ENCODE data around the gene CREBRF.
"Not testable (repeated sequence)": the region's sequence is repeated elsewhere in the genome, so short reads cannot be mapped to it uniquely, and the experiment has no call there.

CREBRF gene

DNA sequence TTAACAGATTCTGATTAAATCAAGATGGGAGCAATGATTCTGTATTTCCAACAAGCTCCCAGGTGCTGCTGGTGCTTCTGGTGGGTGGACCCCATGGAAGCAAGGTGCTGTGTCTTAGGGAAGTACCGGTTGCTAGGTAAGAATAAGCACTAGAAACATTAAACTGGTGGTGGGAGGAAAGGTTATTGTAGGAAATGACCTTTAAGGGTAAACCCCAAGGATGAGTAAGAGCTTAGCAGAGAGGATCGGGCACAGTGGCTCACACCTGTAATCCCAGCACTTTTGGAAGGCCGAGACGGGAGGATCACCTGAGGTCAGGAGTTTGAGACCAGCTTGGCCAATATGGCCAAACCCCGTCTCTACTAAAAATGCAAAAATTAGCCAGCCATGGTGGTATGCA is 16.2 kb upstream of the CREBRF start:
- H3K4me3 ChIP-seq (ENCODE audit: low read depth, low read length): no peak overlapping the region
- no peaks in the 10 kb centered on the region for H3K9me3 ChIP-seq (ENCODE audit: control insufficient read depth, insufficient read depth, low read length)
- no peaks in the 10 kb centered on the region for H3K4me1 ChIP-seq (ENCODE audit: control insufficient read depth, insufficient read depth, low read length)
- no peaks in the 10 kb centered on the region for H3K27me3 ChIP-seq (ENCODE audit: control insufficient read depth, insufficient read depth, low read length)
- H3K9ac ChIP-seq (ENCODE audit: low read depth, low read length): no peak overlapping the region
- no peaks in the 10 kb centered on the region for H3K36me3 ChIP-seq (ENCODE audit: control insufficient read depth, insufficient read depth, low read length)

GRCh38 chr5:173041881-173042762 is 14.0 kb upstream of the CREBRF start:
- Histone ChIP-seq H3K4me1 (ENCODE audit: control insufficient read depth, insufficient read depth, low read length) (no peaks in the 10 kb centered on the region), H3K36me3 (ENCODE audit: control insufficient read depth, insufficient read depth, low read length) (no peaks in the 10 kb centered on the region), H3K9me3 (ENCODE audit: control insufficient read depth, insufficient read depth, low read length) (no peaks in the 10 kb centered on the region), H3K27me3 (ENCODE audit: control insufficient read depth, insufficient read depth, low read length) (no peaks in the 10 kb centered on the region), H3K9ac (ENCODE audit: low read depth, low read length) (no peak overlapping the region), H3K4me3 (ENCODE audit: low read depth, low read length) (no peak overlapping the region)

DNA sequence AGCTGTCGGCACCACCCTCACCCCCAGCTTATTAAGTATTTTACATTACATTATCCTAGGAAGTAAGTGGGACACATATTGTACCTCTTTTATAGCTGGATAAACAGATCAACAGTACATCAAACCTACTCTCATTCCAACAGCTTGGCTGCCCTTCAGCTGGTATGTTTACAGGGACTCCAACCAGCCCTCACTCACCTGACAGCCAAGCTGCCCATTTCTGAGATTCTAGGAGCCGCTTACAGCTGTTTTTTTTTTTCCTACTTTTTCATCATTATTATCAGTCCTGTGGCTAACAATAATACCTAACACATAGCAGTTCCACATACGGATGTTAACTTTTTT is 13.4 kb upstream of the CREBRF start:
- no peaks in the 10 kb centered on the region for H3K36me3 ChIP-seq (ENCODE audit: control insufficient read depth, insufficient read depth, low read length)
- H3K9ac ChIP-seq (ENCODE audit: low read depth, low read length): no peak overlapping the region
- no peak overlapping the region for H3K4me3 ChIP-seq (ENCODE audit: low read depth, low read length)
- H3K4me1 ChIP-seq (ENCODE audit: control insufficient read depth, insufficient read depth, low read length): no peaks in the 10 kb centered on the region
- no peaks in the 10 kb centered on the region for H3K9me3 ChIP-seq (ENCODE audit: control insufficient read depth, insufficient read depth, low read length)
- no peaks in the 10 kb centered on the region for H3K27me3 ChIP-seq (ENCODE audit: control insufficient read depth, insufficient read depth, low read length)

- Histone ChIP-seq H3K9ac (ENCODE audit: low read depth, low read length) (no peak overlapping the region), H3K27me3 (ENCODE audit: control insufficient read depth, insufficient read depth, low read length) (no peaks in the 10 kb centered on the region), H3K9me3 (ENCODE audit: control insufficient read depth, insufficient read depth, low read length) (no peaks in the 10 kb centered on the region), H3K4me3 (ENCODE audit: low read depth, low read length) (no peak overlapping the region), H3K36me3 (ENCODE audit: control insufficient read depth, insufficient read depth, low read length) (no peaks in the 10 kb centered on the region), H3K4me1 (ENCODE audit: control insufficient read depth, insufficient read depth, low read length) (no peaks in the 10 kb centered on the region)
Observed at GRCh38 chr5:173045474-173045873, 10.7 kb upstream of the CREBRF start.

GRCh38 chr5:173047096-173047837 is 8.9 kb upstream of the CREBRF start:
- not testable (repeated sequence) for H3K9me3 ChIP-seq (ENCODE audit: control insufficient read depth, insufficient read depth, low read length); H3K36me3 ChIP-seq (ENCODE audit: control insufficient read depth, insufficient read depth, low read length); H3K27me3 ChIP-seq (ENCODE audit: control insufficient read depth, insufficient read depth, low read length); H3K4me1 ChIP-seq (ENCODE audit: control insufficient read depth, insufficient read depth, low read length); H3K4me3 ChIP-seq (ENCODE audit: low read depth, low read length); H3K9ac ChIP-seq (ENCODE audit: low read depth, low read length)

- no peaks in the 10 kb centered on the region for H3K36me3 ChIP-seq (ENCODE audit: control insufficient read depth, insufficient read depth, low read length)
- H3K9me3 ChIP-seq (ENCODE audit: control insufficient read depth, insufficient read depth, low read length): no peaks in the 10 kb centered on the region
- H3K9ac ChIP-seq (ENCODE audit: low read depth, low read length): no peak overlapping the region
- H3K4me1 ChIP-seq (ENCODE audit: control insufficient read depth, insufficient read depth, low read length): no peaks in the 10 kb centered on the region
- H3K4me3 ChIP-seq (ENCODE audit: low read depth, low read length): no peak overlapping the region
- H3K27me3 ChIP-seq (ENCODE audit: control insufficient read depth, insufficient read depth, low read length): no peaks in the 10 kb centered on the region
Observed at GRCh38 chr5:173047838-173048105, 8.4 kb upstream of the CREBRF start.

GRCh38 chr5:173050791-173051190 is 5.4 kb upstream of the CREBRF start:
- H3K9me3 ChIP-seq (ENCODE audit: control insufficient read depth, insufficient read depth, low read length): no peaks in the 10 kb centered on the region
- H3K27me3 ChIP-seq (ENCODE audit: control insufficient read depth, insufficient read depth, low read length): no peaks in the 10 kb centered on the region
- no peaks in the 10 kb centered on the region for H3K36me3 ChIP-seq (ENCODE audit: control insufficient read depth, insufficient read depth, low read length)
- H3K9ac ChIP-seq (ENCODE audit: low read depth, low read length): no peak overlapping the region
- H3K4me3 ChIP-seq (ENCODE audit: low read depth, low read length): no peak overlapping the region
- H3K4me1 ChIP-seq (ENCODE audit: control insufficient read depth, insufficient read depth, low read length): peaks cover 5% of the 10 kb centered on the region

GRCh38 chr5:173051746-173052145 is 4.4 kb upstream of the CREBRF start:
- Histone ChIP-seq H3K9ac (ENCODE audit: low read depth, low read length) (no peak overlapping the region), H3K27me3 (ENCODE audit: control insufficient read depth, insufficient read depth, low read length) (no peaks in the 10 kb centered on the region), H3K36me3 (ENCODE audit: control insufficient read depth, insufficient read depth, low read length) (no peaks in the 10 kb centered on the region), H3K4me3 (ENCODE audit: low read depth, low read length) (no peak overlapping the region), H3K4me1 (ENCODE audit: control insufficient read depth, insufficient read depth, low read length) (peaks cover 5% of the 10 kb centered on the region), H3K9me3 (ENCODE audit: control insufficient read depth, insufficient read depth, low read length) (no peaks in the 10 kb centered on the region)

DNA sequence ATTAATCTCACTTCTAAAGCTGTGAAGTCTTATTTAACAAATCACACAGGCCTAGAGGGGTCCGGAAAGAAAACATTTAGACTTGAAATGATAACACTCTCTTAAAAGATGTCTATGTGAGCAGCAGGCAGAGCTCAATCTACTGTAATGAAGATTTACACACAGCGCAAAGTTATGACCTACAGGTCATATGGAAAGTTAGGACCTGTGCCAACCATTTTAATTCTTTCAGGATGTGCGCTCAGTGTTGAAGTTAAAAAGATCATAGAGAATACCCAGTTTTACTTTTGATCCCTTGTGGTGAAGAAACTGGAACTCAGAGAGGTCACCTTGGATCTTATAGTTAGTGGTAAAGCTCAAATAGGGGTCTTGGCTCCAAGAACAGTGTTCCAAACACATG is 3.1 kb upstream of the CREBRF start:
- no peaks in the 10 kb centered on the region for H3K36me3 ChIP-seq (ENCODE audit: control insufficient read depth, insufficient read depth, low read length)
- no peaks in the 10 kb centered on the region for H3K27me3 ChIP-seq (ENCODE audit: control insufficient read depth, insufficient read depth, low read length)
- no peaks in the 10 kb centered on the region for H3K9me3 ChIP-seq (ENCODE audit: control insufficient read depth, insufficient read depth, low read length)
- no peak overlapping the region for H3K4me3 ChIP-seq (ENCODE audit: low read depth, low read length)
- H3K9ac ChIP-seq (ENCODE audit: low read depth, low read length): no peak overlapping the region
- H3K4me1 ChIP-seq (ENCODE audit: control insufficient read depth, insufficient read depth, low read length): peaks cover 5% of the 10 kb centered on the region

DNA sequence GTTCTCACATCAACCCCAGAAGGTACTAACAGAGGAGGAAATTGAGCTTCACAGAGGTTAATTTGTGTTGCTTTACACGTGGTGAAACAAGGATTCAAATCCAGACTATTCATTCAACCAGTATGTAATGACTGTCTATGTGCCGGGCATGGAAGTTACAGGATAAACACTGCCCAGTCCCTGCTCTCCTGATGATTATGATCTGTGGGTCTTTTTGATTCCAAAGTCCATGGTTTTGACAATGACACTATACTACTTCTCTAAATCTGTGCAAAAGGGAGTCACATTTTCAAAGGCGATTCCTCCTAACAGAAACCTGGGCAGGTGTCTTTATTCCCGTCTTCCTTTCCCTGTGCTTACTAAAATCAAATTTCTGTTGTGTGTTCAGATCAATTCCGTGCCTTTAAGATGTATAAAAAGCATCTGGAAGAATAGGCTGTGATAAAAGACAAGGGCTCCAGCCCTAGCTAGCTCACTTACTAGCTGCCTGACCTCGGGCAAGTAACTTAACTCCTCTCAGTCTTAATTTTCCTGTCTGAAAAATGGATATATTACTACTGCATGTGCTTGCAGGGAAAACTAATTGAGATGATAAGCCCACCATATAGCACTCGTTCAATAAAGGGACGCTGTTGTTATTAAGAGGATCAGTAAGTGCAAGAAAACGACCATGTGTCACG is 970 bp upstream of the CREBRF start:
- H3K27me3 ChIP-seq (ENCODE audit: control insufficient read depth, insufficient read depth, low read length): no peaks in the 10 kb centered on the region
- no peak overlapping the region for H3K9ac ChIP-seq (ENCODE audit: low read depth, low read length)
- no peaks in the 10 kb centered on the region for H3K36me3 ChIP-seq (ENCODE audit: control insufficient read depth, insufficient read depth, low read length)
- H3K4me3 ChIP-seq (ENCODE audit: low read depth, low read length): peak overlapping the region; percentile 94
- no peaks in the 10 kb centered on the region for H3K9me3 ChIP-seq (ENCODE audit: control insufficient read depth, insufficient read depth, low read length)
- H3K4me1 ChIP-seq (ENCODE audit: control insufficient read depth, insufficient read depth, low read length): peaks cover 5% of the 10 kb centered on the region

- peaks cover 5% of the 10 kb centered on the region for H3K4me1 ChIP-seq (ENCODE audit: control insufficient read depth, insufficient read depth, low read length)
- no peaks in the 10 kb centered on the region for H3K36me3 ChIP-seq (ENCODE audit: control insufficient read depth, insufficient read depth, low read length)
- no peaks in the 10 kb centered on the region for H3K27me3 ChIP-seq (ENCODE audit: control insufficient read depth, insufficient read depth, low read length)
- H3K9me3 ChIP-seq (ENCODE audit: control insufficient read depth, insufficient read depth, low read length): no peaks in the 10 kb centered on the region
- H3K9ac ChIP-seq (ENCODE audit: low read depth, low read length): peak overlapping the region; percentile 26
- peak overlapping the region; percentile 94 for H3K4me3 ChIP-seq (ENCODE audit: low read depth, low read length)
Observed at GRCh38 chr5:173055722-173055982, 500 bp upstream of the CREBRF start.

- no peaks in the 10 kb centered on the region for H3K27me3 ChIP-seq (ENCODE audit: control insufficient read depth, insufficient read depth, low read length)
- H3K9me3 ChIP-seq (ENCODE audit: control insufficient read depth, insufficient read depth, low read length): no peaks in the 10 kb centered on the region
- H3K9ac ChIP-seq (ENCODE audit: low read depth, low read length): no peak overlapping the region
- H3K4me3 ChIP-seq (ENCODE audit: low read depth, low read length): peak overlapping the region; percentile 92
- H3K36me3 ChIP-seq (ENCODE audit: control insufficient read depth, insufficient read depth, low read length): no peaks in the 10 kb centered on the region
- H3K4me1 ChIP-seq (ENCODE audit: control insufficient read depth, insufficient read depth, low read length): peaks cover 5% of the 10 kb centered on the region
Observed at GRCh38 chr5:173056783-173057061, 570 bp downstream of the CREBRF start.

Measured in iPS-15b (cell line).